ENCODE data around the gene SMIM20. TPM values are rescaled to one million over a fixed set of nuclear protein-coding genes. Genes with fewer than 3 reads are reported as not detected.

SMIM20 gene
- total RNA-seq, 6 experiments from 2014 or later, result 18.9 to 26.7 (median 22.0) TPM

DNA sequence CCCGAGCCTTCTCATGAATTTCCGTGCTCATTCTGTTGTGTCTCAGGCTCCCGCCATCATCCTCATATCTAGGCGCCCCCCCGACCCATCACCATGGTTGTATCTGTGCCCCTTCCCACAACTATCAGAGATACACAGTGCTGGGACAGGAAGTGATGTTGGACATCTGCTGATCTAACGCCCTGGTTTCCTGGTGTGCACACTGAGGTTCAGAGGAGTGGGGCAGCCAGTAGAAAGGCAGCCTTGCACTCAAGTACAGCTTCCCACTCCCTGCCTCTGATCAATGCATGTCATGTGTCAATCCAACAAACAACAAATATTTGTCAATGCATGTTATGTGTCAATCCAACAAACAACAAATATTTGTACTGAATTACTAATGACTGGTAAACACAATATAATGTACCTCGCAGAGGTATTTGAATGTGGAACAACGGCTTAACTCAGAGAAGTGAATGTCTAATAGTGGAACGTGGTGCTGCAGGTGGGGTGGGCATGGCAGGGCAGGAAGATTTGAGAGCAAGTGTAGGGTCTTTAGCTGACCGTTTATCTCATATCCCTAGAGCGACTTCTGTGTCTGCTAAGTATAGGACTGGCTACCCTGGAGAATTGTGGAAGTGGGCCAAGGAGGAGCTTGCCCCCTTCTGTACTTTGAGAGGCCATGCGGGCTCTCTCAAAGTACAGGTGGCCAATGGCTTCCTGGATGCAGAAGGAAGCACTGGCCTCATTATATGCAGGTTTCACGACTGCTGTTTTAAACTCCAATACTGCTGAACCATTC, 41.0 kb upstream of the SMIM20 start:
- TF ChIP-seq, protein P1, sequence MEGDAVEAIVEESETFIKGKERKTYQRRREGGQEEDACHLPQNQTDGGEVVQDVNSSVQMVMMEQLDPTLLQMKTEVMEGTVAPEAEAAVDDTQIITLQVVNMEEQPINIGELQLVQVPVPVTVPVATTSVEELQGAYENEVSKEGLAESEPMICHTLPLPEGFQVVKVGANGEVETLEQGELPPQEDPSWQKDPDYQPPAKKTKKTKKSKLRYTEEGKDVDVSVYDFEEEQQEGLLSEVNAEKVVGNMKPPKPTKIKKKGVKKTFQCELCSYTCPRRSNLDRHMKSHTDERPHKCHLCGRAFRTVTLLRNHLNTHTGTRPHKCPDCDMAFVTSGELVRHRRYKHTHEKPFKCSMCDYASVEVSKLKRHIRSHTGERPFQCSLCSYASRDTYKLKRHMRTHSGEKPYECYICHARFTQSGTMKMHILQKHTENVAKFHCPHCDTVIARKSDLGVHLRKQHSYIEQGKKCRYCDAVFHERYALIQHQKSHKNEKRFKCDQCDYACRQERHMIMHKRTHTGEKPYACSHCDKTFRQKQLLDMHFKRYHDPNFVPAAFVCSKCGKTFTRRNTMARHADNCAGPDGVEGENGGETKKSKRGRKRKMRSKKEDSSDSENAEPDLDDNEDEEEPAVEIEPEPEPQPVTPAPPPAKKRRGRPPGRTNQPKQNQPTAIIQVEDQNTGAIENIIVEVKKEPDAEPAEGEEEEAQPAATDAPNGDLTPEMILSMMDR (IDR thresholded peaks at IDR 0.05), result no peak
- H3K4me3 Mint-ChIP-seq, result no peak overlapping the region
- peaks cover 7% of the 10 kb centered on the region; the same call in 1 of the 2 replicates for H3K4me1 Mint-ChIP-seq (ENCODE audit: low read depth)
- H3K27ac Mint-ChIP-seq, result no peak overlapping the region
- no peak for DNase-seq
- H3K9me3 Mint-ChIP-seq, result no peaks in the 10 kb centered on the region
- H3K36me3 Mint-ChIP-seq (ENCODE audit: low read depth), result no peaks in the 10 kb centered on the region
- peaks cover 6% of the 10 kb centered on the region for H3K27me3 Mint-ChIP-seq (ENCODE audit: insufficient read depth)

DNA sequence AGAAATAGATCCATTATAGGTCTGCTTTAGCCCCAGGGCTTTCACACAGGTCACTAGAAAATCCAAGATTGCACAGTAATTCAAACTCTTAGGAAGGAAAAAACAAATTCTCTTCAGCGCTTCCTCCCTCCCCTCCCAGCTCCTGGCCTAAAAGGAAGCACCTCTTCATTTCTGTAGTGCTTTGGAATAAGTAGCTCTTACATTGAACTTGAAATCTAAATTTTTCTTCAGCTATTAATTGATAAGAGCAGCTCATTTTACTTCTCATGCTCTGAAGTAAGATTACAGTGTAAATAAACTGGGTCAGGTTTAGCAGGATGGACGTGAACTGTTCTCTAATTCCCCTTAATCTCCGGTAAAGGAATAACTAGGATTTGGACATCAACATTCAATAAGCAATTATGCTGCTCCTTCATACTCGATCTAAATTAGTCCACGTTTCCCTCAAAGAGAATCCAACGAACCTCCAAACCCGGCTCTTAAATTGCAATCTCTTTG, 40.3 kb upstream of the SMIM20 start:
- no peak overlapping the region for H3K4me3 Mint-ChIP-seq
- no peak for DNase-seq
- H3K4me1 Mint-ChIP-seq (ENCODE audit: low read depth), result peaks cover 7% of the 10 kb centered on the region; the same call in 1 of the 2 replicates
- H3K27me3 Mint-ChIP-seq (ENCODE audit: insufficient read depth), result peaks cover 6% of the 10 kb centered on the region
- H3K9me3 Mint-ChIP-seq, result no peaks in the 10 kb centered on the region
- TF ChIP-seq, protein P1 (IDR thresholded peaks at IDR 0.05), result no peak
- H3K36me3 Mint-ChIP-seq (ENCODE audit: low read depth), result no peaks in the 10 kb centered on the region
- H3K27ac Mint-ChIP-seq, result no peak overlapping the region

DNA sequence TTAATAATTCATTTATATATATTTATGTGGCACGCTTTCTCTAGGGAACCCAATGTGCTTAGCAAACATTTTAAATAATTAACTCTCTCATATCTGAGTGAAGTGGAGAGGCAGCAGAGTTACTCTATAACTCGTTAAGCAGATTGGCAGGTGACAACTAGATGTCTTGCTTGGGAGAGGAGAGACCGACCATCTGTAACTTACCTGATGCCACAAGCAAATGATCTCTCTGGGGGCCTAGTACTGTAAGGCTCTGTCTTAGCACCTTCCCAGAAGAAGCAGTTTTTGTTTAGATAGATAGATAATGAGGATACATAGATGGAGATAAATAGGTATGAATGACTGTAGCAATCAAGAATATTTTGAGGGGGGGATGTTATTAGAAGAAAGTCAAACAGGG, 39.4 kb upstream of the SMIM20 start:
- no peak overlapping the region for H3K4me3 Mint-ChIP-seq
- peaks cover 6% of the 10 kb centered on the region for H3K27me3 Mint-ChIP-seq (ENCODE audit: insufficient read depth)
- TF ChIP-seq, protein P1 (IDR thresholded peaks at IDR 0.05), result no peak
- H3K36me3 Mint-ChIP-seq (ENCODE audit: low read depth), result no peaks in the 10 kb centered on the region
- no peak overlapping the region for H3K27ac Mint-ChIP-seq
- H3K9me3 Mint-ChIP-seq, result no peaks in the 10 kb centered on the region
- DNase-seq, result no peak
- peaks cover 7% of the 10 kb centered on the region; the same call in 1 of the 2 replicates for H3K4me1 Mint-ChIP-seq (ENCODE audit: low read depth)

DNA sequence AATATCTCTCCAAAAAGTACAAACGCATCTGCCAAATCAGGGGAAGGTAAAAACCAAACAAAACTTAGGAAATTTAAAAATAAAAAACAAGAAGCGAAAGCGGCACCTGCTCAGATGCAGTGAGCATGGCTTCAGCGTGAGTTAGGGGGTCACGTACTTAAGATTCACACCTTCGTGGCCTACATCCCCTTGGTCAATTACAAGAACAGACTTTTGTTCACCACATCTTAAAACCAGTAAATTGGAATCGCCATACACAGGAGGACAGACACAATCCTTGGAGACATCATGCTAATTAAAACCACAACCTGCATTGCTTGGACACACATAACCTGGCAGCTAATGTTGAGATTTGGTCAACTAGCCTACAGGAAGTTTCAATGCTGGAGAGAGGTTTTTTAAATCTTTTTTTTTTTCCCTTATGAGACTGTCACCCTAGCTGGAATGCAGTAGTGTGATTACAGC, 38.7 kb upstream of the SMIM20 start:
- H3K27me3 Mint-ChIP-seq (ENCODE audit: insufficient read depth), result peaks cover 6% of the 10 kb centered on the region
- no peak overlapping the region for H3K27ac Mint-ChIP-seq
- no peak overlapping the region for H3K4me3 Mint-ChIP-seq
- no peak for DNase-seq
- H3K36me3 Mint-ChIP-seq (ENCODE audit: low read depth), result no peaks in the 10 kb centered on the region
- no peaks in the 10 kb centered on the region for H3K9me3 Mint-ChIP-seq
- TF ChIP-seq, protein P1 (IDR thresholded peaks at IDR 0.05), result no peak
- peaks cover 7% of the 10 kb centered on the region; the same call in 1 of the 2 replicates for H3K4me1 Mint-ChIP-seq (ENCODE audit: low read depth)

DNA sequence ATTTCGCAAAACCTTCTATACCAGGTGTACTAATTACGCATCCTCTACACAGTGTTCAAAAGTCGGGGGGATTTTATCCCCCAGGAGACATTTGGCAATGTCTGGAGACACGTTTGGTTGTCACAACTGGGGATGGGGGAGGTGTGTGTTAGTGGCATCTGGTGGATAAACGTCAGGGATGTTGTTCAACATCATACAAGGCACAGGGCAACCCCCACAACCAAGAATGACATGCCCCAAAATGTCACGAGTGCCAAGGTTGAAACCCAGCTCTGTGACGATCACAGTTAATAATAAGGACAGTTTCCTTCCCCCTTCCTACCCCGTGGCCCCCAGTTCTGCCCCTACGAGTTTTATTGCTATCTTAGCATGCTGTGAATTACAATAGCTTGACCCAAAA, 35.3 kb upstream of the SMIM20 start:
- no peak for DNase-seq
- H3K4me3 Mint-ChIP-seq, result no peak overlapping the region
- no peaks in the 10 kb centered on the region for H3K36me3 Mint-ChIP-seq (ENCODE audit: low read depth)
- TF ChIP-seq, protein P1 (IDR thresholded peaks at IDR 0.05), result no peak
- H3K4me1 Mint-ChIP-seq (ENCODE audit: low read depth), result peaks cover 19% of the 10 kb centered on the region
- H3K27me3 Mint-ChIP-seq (ENCODE audit: insufficient read depth), result peaks cover 1% of the 10 kb centered on the region
- H3K27ac Mint-ChIP-seq, result no peak overlapping the region
- H3K9me3 Mint-ChIP-seq, result no peaks in the 10 kb centered on the region
